Right atrium auricular region (tissue), 2 donors: Measurements from ENCODE around the gene CRYGS. TPM values are rescaled to one million over a fixed set of nuclear protein-coding genes. Genes with fewer than 3 reads are reported as not detected.
"Not testable (repeated sequence)": the region's sequence is repeated elsewhere in the genome, so short reads cannot be mapped to it uniquely, and the experiment has no call there.

Experiments used
- DNase-seq: peaks from one replicate; pipeline ENCODE4 v3.0.0-alpha.2; 2019; ENCODE audit warnings: low spot score
- H3K27ac ChIP-seq, 2 donors: fragments of 200-600 bp; sonication (generic); 1 replicate in 1 of 2; 2 replicates in 1 of 2; pipeline ENCODE4 v1.5.1; 2016 to 2019
- H3K27me3 ChIP-seq, 2 donors: fragments of 200-600 bp; sonication (generic); one replicate each; pipeline versions ENCODE4 v1.5.1 to v1.6.0; 2017 to 2019
- H3K36me3 ChIP-seq: fragments of 200-600 bp; sonication (generic); one replicate; pipeline ENCODE4 v1.5.1; 2016
- H3K4me1 ChIP-seq, 2 donors: fragments of 200-600 bp; sonication (generic); one replicate each; pipeline versions ENCODE4 v1.5.1 to v1.6.0; 2017 to 2019
- H3K4me3 ChIP-seq, 2 donors: fragments of 200-600 bp; sonication (generic); 1 replicate in 1 of 2; 2 replicates in 1 of 2; pipeline ENCODE4 v1.5.1; 2017 to 2019; ENCODE audit warnings: mild to moderate bottlenecking in 1 of 2, moderate library complexity in 1 of 2
- H3K9me3 ChIP-seq, 2 donors: fragments of 200-600 bp; sonication (generic); one replicate each; pipeline ENCODE4 v1.5.1; 2019
- total RNA-seq, 2 donors: library from RNA; depleted of rRNA; stranded (reverse); fragments of >200 nt; gene quantifications; one replicate each; pipeline ENCODE4 v1.1.0, GENCODE V29; 2016
- TF ChIP-seq, protein P1 (sequence below), 2 donors: fragments of 200-600 bp; sonication (generic); IDR thresholded peaks; one replicate each; pipeline ENCODE4 v1.5.1; 2019; ENCODE audit warnings: antibody characterized with exemption in 2 of 2

Gene CRYGS
- total RNA-seq, 2 donors from 2014 or later: 0.67 TPM; not detected in 1

DNA sequence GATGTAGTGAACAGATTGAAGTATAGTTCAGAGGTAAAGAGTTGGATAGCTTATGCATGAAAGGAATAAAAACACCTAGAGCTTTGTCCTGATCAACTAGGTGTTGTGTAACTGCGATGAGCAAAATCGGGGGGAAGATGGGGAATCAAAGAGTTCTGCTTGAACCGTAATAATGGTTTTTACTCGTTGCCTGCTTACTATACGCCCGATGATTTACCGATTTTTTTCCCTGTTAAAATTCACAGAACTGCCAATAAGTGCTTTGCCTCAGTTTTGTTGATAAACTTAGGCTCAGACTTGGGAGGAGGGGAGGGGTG, 25.6 kb upstream of the CRYGS start:
- no peaks in the 10 kb centered on the region for H3K36me3 ChIP-seq
- H3K4me1 ChIP-seq: peaks cover 0 to 44% of the 10 kb centered on the region in 2 donors
- DNase-seq: no peak
- no peaks in the 10 kb centered on the region for H3K27me3 ChIP-seq
- peak overlapping the region; percentile 28 to 92 for H3K4me3 ChIP-seq
- TF ChIP-seq, protein P1, sequence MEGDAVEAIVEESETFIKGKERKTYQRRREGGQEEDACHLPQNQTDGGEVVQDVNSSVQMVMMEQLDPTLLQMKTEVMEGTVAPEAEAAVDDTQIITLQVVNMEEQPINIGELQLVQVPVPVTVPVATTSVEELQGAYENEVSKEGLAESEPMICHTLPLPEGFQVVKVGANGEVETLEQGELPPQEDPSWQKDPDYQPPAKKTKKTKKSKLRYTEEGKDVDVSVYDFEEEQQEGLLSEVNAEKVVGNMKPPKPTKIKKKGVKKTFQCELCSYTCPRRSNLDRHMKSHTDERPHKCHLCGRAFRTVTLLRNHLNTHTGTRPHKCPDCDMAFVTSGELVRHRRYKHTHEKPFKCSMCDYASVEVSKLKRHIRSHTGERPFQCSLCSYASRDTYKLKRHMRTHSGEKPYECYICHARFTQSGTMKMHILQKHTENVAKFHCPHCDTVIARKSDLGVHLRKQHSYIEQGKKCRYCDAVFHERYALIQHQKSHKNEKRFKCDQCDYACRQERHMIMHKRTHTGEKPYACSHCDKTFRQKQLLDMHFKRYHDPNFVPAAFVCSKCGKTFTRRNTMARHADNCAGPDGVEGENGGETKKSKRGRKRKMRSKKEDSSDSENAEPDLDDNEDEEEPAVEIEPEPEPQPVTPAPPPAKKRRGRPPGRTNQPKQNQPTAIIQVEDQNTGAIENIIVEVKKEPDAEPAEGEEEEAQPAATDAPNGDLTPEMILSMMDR (IDR thresholded peaks at IDR 0.05): no peak
- H3K27ac ChIP-seq: peak overlapping the region; percentile 42 to 71
- no peaks in the 10 kb centered on the region for H3K9me3 ChIP-seq

DNA sequence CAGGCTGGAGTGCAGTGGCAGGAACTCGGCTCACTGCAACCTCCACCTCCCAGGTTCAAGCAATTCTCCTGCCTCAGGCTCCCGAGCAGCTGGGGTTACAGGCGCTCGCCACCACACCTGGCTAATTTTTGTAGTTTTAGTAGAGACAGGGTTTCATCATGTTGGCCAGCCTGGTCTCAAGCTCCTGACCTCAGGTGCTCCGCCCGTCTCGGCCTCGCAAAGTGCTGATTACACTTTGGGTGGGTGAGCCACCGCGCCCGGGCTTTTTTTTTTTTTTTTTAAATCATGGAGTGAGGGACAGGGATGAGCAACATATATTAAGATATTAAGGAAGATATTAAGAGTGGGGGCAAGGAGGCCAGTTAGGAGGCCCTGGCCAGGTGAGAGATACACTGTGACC, 25.2 kb upstream of the CRYGS start:
- peak overlapping the region in 1 of 2 donors; percentile 92 for H3K4me3 ChIP-seq
- not testable (repeated sequence) for H3K9me3 ChIP-seq, DNase-seq, H3K27me3 ChIP-seq, H3K27ac ChIP-seq, H3K36me3 ChIP-seq
- H3K4me1 ChIP-seq: peaks cover 0 to 44% of the 10 kb centered on the region in 2 donors

DNA sequence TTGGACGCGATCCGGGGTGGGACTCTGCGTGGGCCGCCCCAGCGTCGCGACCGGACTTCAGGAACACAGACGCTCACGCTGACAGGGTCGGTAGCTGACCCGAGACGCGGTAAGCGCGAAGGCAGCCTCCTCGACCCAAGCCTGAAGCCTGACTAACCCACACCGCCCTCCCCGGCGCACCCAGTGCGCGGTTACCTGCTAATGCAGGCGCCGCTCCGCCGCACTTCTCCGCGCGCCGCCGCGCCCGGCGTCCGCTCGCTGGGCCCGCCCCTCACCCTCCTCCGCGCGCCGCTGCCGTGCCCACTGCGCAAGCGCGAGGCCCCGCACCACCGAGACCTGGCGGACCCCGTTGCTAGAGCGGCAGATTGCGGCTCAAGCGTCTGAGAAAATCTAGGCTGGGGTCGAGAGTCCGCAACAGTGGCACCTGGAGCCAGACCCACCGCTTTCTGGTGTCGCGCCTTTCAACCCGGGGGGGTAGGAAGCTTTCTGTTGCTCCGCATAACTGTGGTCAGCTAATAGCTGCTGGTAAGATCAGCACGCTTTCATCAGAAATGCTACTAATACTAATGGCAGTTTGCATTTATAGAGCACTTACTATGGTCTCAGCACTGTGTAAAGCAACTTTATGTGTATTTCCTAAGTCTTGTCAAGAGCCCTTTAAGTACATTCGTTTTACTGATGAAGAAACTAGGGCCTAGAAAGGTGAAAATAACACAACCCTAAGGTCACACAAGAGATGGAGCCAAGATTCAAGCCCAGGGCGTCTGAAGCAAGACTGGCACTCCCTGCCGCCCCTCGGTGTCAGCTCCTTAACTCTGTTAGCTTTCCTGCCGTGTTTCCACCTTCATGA, 23.1 kb upstream of the CRYGS start, which contains the start of gene TBCCD1:
Gene TBCCD1 (minus strand): TSS at position 268 of the 850 bp plus-strand sequence. CDS start 3,010 bp downstream, outside the sequence.
- peak; percentile 90 for DNase-seq
- peak within 1 kb of the TSS; percentile 56 to 83 for H3K4me3 ChIP-seq
- no peaks in the 10 kb centered on the region for H3K36me3 ChIP-seq
- no peaks in the 10 kb centered on the region for H3K27me3 ChIP-seq
- no peaks in the 10 kb centered on the region for H3K9me3 ChIP-seq
- peaks cover 0 to 41% of the 10 kb centered on the region in 2 donors for H3K4me1 ChIP-seq
- peak within 1 kb of the TSS; percentile 84 to 89 for H3K27ac ChIP-seq
- TF ChIP-seq, protein P1 (IDR thresholded peaks at IDR 0.05): peak in 1 of 2 donors; percentile 18

DNA sequence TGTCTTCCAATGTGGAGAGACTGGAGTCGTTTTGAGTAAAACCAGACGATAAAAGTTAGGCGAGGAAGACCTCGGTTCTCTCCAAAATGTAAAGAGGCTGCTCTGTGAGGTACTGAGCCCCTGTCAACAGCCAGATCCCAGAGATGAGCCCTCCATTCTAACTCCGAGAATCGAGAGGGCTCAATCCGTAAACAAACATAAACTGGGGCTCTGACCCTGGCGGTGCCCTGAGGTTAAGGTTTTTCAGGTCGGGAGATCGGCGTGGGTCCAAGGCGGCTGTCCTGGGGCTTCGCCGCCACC, 22.5 kb upstream of the CRYGS start:
- H3K9me3 ChIP-seq: no peaks in the 10 kb centered on the region
- TF ChIP-seq, protein P1 (IDR thresholded peaks at IDR 0.05): no peak
- no peaks in the 10 kb centered on the region for H3K27me3 ChIP-seq
- peak; percentile 60 for DNase-seq
- H3K27ac ChIP-seq: peak overlapping the region; percentile 84 to 89
- peak overlapping the region; percentile 56 to 83 for H3K4me3 ChIP-seq
- no peaks in the 10 kb centered on the region for H3K36me3 ChIP-seq
- peaks cover 0 to 38% of the 10 kb centered on the region in 2 donors for H3K4me1 ChIP-seq

DNA sequence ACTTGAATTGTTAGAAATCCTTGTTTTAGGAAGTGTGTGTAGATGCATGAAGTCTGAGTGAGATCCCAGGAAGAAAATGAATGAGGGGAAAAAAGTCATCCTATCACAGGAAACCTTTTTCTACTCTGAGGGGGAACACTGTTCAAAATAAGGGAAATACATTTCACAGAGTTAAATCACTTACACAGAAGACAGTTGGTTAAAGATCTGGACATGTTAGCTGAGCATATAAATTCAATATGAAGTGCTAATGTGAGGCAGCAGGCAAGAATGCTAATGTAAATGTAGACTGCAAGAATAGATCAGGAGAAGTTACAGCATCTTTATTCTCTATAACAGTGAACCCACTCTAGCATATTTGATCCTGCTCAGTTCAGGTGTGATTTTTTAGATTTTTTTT, 20.4 kb upstream of the CRYGS start:
- Histone ChIP-seq H3K4me3 (no peak overlapping the region), H3K36me3 (no peaks in the 10 kb centered on the region), H3K27ac (no peak overlapping the region), H3K4me1 (peaks cover 0 to 26% of the 10 kb centered on the region in 2 donors), H3K9me3 (no peaks in the 10 kb centered on the region), H3K27me3 (no peaks in the 10 kb centered on the region)
- no peak for DNase-seq
- TF ChIP-seq, protein P1 (IDR thresholded peaks at IDR 0.05): no peak

DNA sequence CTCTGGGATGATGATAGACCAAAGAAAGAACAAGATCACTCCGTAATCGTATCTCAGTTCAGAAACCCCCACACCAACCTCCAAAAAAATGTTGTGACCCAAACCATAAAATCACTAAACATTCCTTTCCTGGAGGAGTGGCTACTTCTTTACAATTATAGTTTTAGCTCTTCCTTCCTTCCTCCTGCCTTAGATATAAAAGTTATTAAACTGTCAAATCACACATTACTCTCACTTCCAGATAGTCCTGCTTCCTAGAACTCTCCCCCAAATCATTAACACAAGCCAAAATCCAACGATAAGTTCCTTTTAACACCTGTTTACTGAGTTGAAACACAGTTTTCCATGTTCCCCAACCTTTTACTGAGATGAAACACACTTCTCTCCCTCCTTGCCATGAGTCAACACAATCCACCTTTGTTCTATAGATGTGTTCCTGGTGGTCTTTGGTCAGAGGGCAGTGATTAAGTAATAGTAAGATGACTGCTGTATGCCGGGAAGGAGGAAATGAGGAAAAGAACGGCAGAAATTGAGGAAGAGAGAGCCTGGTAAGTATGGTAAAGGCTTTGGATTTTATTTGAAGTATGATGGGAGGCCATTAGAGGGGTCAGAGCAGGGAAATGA, 8.3 kb upstream of the CRYGS start:
- no peaks in the 10 kb centered on the region for H3K4me1 ChIP-seq
- H3K36me3 ChIP-seq: peaks cover 78% of the 10 kb centered on the region
- H3K4me3 ChIP-seq: no peak overlapping the region
- no peak for DNase-seq
- no peaks in the 10 kb centered on the region for H3K9me3 ChIP-seq
- no peak overlapping the region for H3K27ac ChIP-seq
- no peaks in the 10 kb centered on the region for H3K27me3 ChIP-seq
- TF ChIP-seq, protein P1 (IDR thresholded peaks at IDR 0.05): no peak
